IMR-90 (cell line): ENCODE data around the gene CNOT9. TPM values are rescaled to one million over a fixed set of nuclear protein-coding genes. Genes with fewer than 3 reads are reported as not detected.

Source experiments
- ATAC-seq: fragments of 200-7000 bp; cut with Tn5 transposase; 2 replicates; pipeline ENCODE4 v1.9.1; 2020; ENCODE audit warnings: low read depth, mild to moderate bottlenecking, moderate library complexity
- BruUV-seq: library from RNA; stranded (reverse); fragments of 400-500 nt; replicated peaks from 2 replicates; lab custom pipeline; 2021; lab: Mats Ljungman, UMichigan
- CTCF ChIA-PET: fragments of 300-600 bp; formaldehyde crosslinking; extraction: SDS; loops from one replicate; lab custom pipeline; 2021; ENCODE audit warnings: antibody characterized with exemption; lab: Yijun Ruan, JAX
- POLR2A ChIA-PET: fragments of 300-600 bp; sonication (Branson Sonifier 250); formaldehyde crosslinking; loops from one replicate; lab custom pipeline; 2022; ENCODE audit warnings: antibody characterized with exemption; ENCODE audit not compliant: unreplicated experiment; lab: Charles Lee
- DNase-seq: peaks from one replicate; pipeline ENCODE4 v3.0.0; 2013
- H2AFZ ChIP-seq: replicated peaks from 2 replicates; pipeline ENCODE3; 2013; ENCODE audit warnings: low read length, mild to moderate bottlenecking; ENCODE audit not compliant: poor library complexity
- H2AK5ac ChIP-seq: 2 replicates; pipeline ENCODE4 v1.6.1; 2013; ENCODE audit warnings: low read depth, low read length, inconsistent platforms
- H2AK9ac ChIP-seq: replicated peaks from 2 replicates; pipeline ENCODE3; 2013; ENCODE audit warnings: mild to moderate bottlenecking, low read depth, low read length, moderate library complexity; ENCODE audit not compliant: poor library complexity
- H2BK120ac ChIP-seq: 2 replicates; pipeline ENCODE4 v1.6.1; 2013; ENCODE audit warnings: low read depth, low read length, inconsistent platforms
- H2BK15ac ChIP-seq: 3 replicates; pipeline ENCODE4 v1.6.1; 2013; ENCODE audit warnings: low read depth, low read length, inconsistent platforms
- H2BK20ac ChIP-seq: 2 replicates; pipeline ENCODE4 v1.6.1; 2013; ENCODE audit warnings: low read depth, mild to moderate bottlenecking, inconsistent platforms, low read length, moderate library complexity
- H2BK5ac ChIP-seq: 2 replicates; pipeline ENCODE4 v1.6.1; 2013; ENCODE audit warnings: mild to moderate bottlenecking, low read depth, low read length, inconsistent platforms; ENCODE audit not compliant: poor library complexity, severe bottlenecking
- H3K14ac ChIP-seq: replicated peaks from 2 replicates; pipeline ENCODE4 v1.6.1; 2013; ENCODE audit warnings: low read depth, low read length, inconsistent platforms
- H3K18ac ChIP-seq: 2 replicates; pipeline ENCODE4 v1.6.1; 2013; ENCODE audit warnings: low read depth, low read length, control low read depth
- H3K23ac ChIP-seq: 2 replicates; pipeline ENCODE4 v1.6.1; 2013; ENCODE audit warnings: low read depth, low read length, inconsistent platforms
- H3K27ac ChIP-seq: 2 replicates; pipeline ENCODE4 v1.5.1; 2013; ENCODE audit warnings: mild to moderate bottlenecking, control low read depth, low read length; ENCODE audit not compliant: insufficient read depth
- H3K27me3 ChIP-seq: 2 replicates; pipeline ENCODE4 v1.6.1; 2013; ENCODE audit warnings: low read length; ENCODE audit not compliant: control insufficient read depth, insufficient read depth
- H3K36me3 ChIP-seq: 2 replicates; pipeline ENCODE4 v1.6.1; 2013; ENCODE audit warnings: low read length, mixed read lengths; ENCODE audit not compliant: control insufficient read depth, insufficient read depth
- H3K4ac ChIP-seq: 2 replicates; pipeline ENCODE4 v1.6.1; 2013; ENCODE audit warnings: low read depth, low read length, inconsistent platforms
- H3K4me1 ChIP-seq: 2 replicates; pipeline ENCODE4 v1.6.1; 2013; ENCODE audit warnings: low read length, mixed read lengths; ENCODE audit not compliant: control insufficient read depth, insufficient read depth
- H3K4me2 ChIP-seq: 2 replicates; pipeline ENCODE4 v1.6.1; 2013; ENCODE audit warnings: low read depth, mild to moderate bottlenecking, control low read depth, low read length, moderate library complexity
- H3K4me3 ChIP-seq: 2 replicates; pipeline ENCODE4 v1.5.1; 2013; ENCODE audit warnings: low read depth, mild to moderate bottlenecking, control low read depth, low read length, moderate library complexity; ENCODE audit not compliant: insufficient read depth
- H3K56ac ChIP-seq: 2 replicates; pipeline ENCODE4 v1.6.1; 2013; ENCODE audit warnings: low read length, inconsistent platforms; ENCODE audit not compliant: insufficient read depth; ENCODE audit errors: extremely low read depth
- H3K79me1 ChIP-seq, 2 experiments: 2 replicates each; pipeline ENCODE4 v1.6.1; 2013; ENCODE audit warnings: low read length in 2 of 2, inconsistent platforms in 1 of 2, low read depth in 1 of 2
- H3K9ac ChIP-seq: 2 replicates; pipeline ENCODE4 v1.6.1; 2013; ENCODE audit warnings: low read depth, low read length, control low read depth
- H3K9me1 ChIP-seq: 2 replicates; pipeline ENCODE4 v1.6.1; 2013; ENCODE audit warnings: low read length, inconsistent platforms; ENCODE audit not compliant: insufficient read depth
- H3K9me3 ChIP-seq: 2 replicates; pipeline ENCODE4 v1.6.1; 2013; ENCODE audit warnings: low read length; ENCODE audit not compliant: control insufficient read depth, insufficient read depth
- H4K20me1 ChIP-seq: 2 replicates; pipeline ENCODE4 v1.6.1; 2013; ENCODE audit warnings: low read length, inconsistent platforms; ENCODE audit not compliant: insufficient read depth
- H4K5ac ChIP-seq: 2 replicates; pipeline ENCODE4 v1.6.1; 2013; ENCODE audit warnings: mild to moderate bottlenecking, low read depth, low read length, control low read depth
- H4K8ac ChIP-seq, 2 experiments: 2 replicates each; pipeline ENCODE4 v1.6.1; 2013; ENCODE audit warnings: low read depth in 2 of 2, low read length in 2 of 2, control low read depth in 1 of 2, inconsistent platforms in 1 of 2
- H4K91ac ChIP-seq: 2 replicates; pipeline ENCODE4 v1.6.1; 2013; ENCODE audit warnings: low read depth, low read length, inconsistent platforms; ENCODE audit not compliant: insufficient read depth
- BHLHE40 ChIP-seq: fragments of 150-350 bp; IDR thresholded peaks from 2 replicates; pipeline ENCODE4 v1.6.1; 2016; ENCODE audit warnings: mild to moderate bottlenecking, low read depth, low read length
- CEBPB ChIP-seq: IDR thresholded peaks from 2 replicates; pipeline ENCODE4 v1.6.1; 2012; ENCODE audit warnings: low read depth, low read length, improper control_type of control experiment
- CHD1 ChIP-seq: IDR thresholded peaks from 2 replicates; pipeline ENCODE4 v1.6.1; 2012; ENCODE audit warnings: low read depth, low read length, improper control_type of control experiment
- CTCF ChIP-seq: conservative IDR thresholded peaks from 2 replicates; pipeline ENCODE4 v1.5.1; 2012; ENCODE audit warnings: mild to moderate bottlenecking, low read depth, low read length, improper control_type of control experiment
- ELK1 ChIP-seq: fragments of 150-350 bp; IDR thresholded peaks from 2 replicates; pipeline ENCODE4 v1.6.1; 2016; ENCODE audit warnings: low read depth, mild to moderate bottlenecking, low read length, moderate library complexity, borderline replicate concordance
- FOS ChIP-seq: fragments of 150-350 bp; IDR thresholded peaks from 2 replicates; pipeline ENCODE4 v1.6.1; 2016; ENCODE audit warnings: low read depth, low read length
- MAFK ChIP-seq: IDR thresholded peaks from 2 replicates; pipeline ENCODE4 v1.6.1; 2012; ENCODE audit warnings: low read depth, low read length, improper control_type of control experiment
- MAZ ChIP-seq: IDR thresholded peaks from 2 replicates; pipeline ENCODE4 v1.6.1; 2012; ENCODE audit warnings: low read depth, mild to moderate bottlenecking, low read length, improper control_type of control experiment, moderate library complexity, borderline replicate concordance
- MXI1 ChIP-seq: IDR thresholded peaks from 2 replicates; pipeline ENCODE4 v1.6.1; 2012; ENCODE audit warnings: low read depth, mild to moderate bottlenecking, low read length, moderate library complexity, borderline replicate concordance
- NFE2L2 ChIP-seq: fragments of 150-350 bp; IDR thresholded peaks from 2 replicates; pipeline ENCODE4 v1.6.1; 2016; ENCODE audit warnings: low read depth, mild to moderate bottlenecking, low read length
- POLR2A ChIP-seq: IDR thresholded peaks from 2 replicates; pipeline ENCODE4 v1.6.1; 2012; ENCODE audit warnings: mild to moderate bottlenecking, low read depth, low read length
- RAD21 ChIP-seq: IDR thresholded peaks from 2 replicates; pipeline ENCODE4 v1.6.1; 2012; ENCODE audit warnings: low read length, improper control_type of control experiment
- RCOR1 ChIP-seq: IDR thresholded peaks from 2 replicates; pipeline ENCODE4 v1.6.1; 2012; ENCODE audit warnings: mild to moderate bottlenecking, low read length, improper control_type of control experiment; ENCODE audit not compliant: insufficient replicate concordance
- RFX5 ChIP-seq: IDR thresholded peaks from 2 replicates; pipeline ENCODE4 v1.8.0; 2012; ENCODE audit warnings: low read depth, mild to moderate bottlenecking, low read length, moderate library complexity
- SMC3 ChIP-seq: fragments of 150-350 bp; IDR thresholded peaks from 2 replicates; pipeline ENCODE4 v1.6.1; 2016; ENCODE audit warnings: low read depth, mild to moderate bottlenecking, antibody characterized with exemption, low read length, moderate library complexity
- USF2 ChIP-seq: fragments of 150-350 bp; IDR thresholded peaks from 2 replicates; pipeline ENCODE4 v1.6.1; 2017; ENCODE audit warnings: mild to moderate bottlenecking, antibody characterized with exemption, low read length, low read depth
- WGBS, 2 experiments: methylation state at CpG; one replicate each; pipeline versions ENCODE4 v1.1.5 to v1.1.7; 2013; ENCODE audit warnings: missing lambda C conversion rate in 2 of 2; ENCODE audit not compliant: insufficient read length in 1 of 2; ENCODE audit errors: extremely low coverage in 2 of 2; 5-methylcytosine and 5-hydroxymethylcytosine counted together
- dilution Hi-C: fragments of 300-500 bp; cut with HindIII; formaldehyde crosslinking; loops from one replicate; pipeline ENCODE4 v1.14.3; 2018; ENCODE audit warnings: low sequenced_read_pairs; ENCODE audit not compliant: unreplicated experiment
- in situ Hi-C: fragments of 300-500 bp; cut with MboI; formaldehyde crosslinking; loops from 3 replicates; pipeline ENCODE4 v1.14.3; 2019; ENCODE audit warnings: low sequenced_read_pairs, inconsistent platforms, mixed read lengths
- intact Hi-C: fragments of 100-400 bp; cut with micrococcal nuclease; formaldehyde crosslinking; loops from 2 replicates; pipeline ENCODE4 v1.10.0; 2022
- polyA plus RNA-seq, 3 experiments: library from polyadenylated mRNA; depleted of rRNA; stranded (reverse); fragments of >200 nt; gene quantifications; 2 replicates each; pipeline ENCODE4 v1.2.3, GENCODE V29; 2012; ENCODE audit warnings: low replicate concordance in 1 of 3
- total RNA-seq: library from RNA; depleted of rRNA; stranded (reverse); fragments of >200 nt; gene quantifications from 2 replicates; pipeline ENCODE4 v1.2.3, GENCODE V29; 2012

CNOT9 gene
- total and polyA plus RNA-seq, 2 of the 4 experiments (the other 2 are of a cell fraction): 33.1 to 71.0 TPM

GRCh38 chr2:218566296-218566695, 2.3 kb upstream of the CNOT9 start:
- ChIA-PET CTCF (no interaction called here), POLR2A (no interaction called here)
- peaks cover 11 to 52% of the 10 kb centered on the region in 2 experiments for H3K79me1 ChIP-seq
- no peak overlapping the region for H2BK5ac ChIP-seq
- H3K36me3 ChIP-seq: 0 out of 2 replicates have a peak, but pooled peaks cover 2% of the 10 kb centered on the region
- no peaks in the 10 kb centered on the region for H3K9me1 ChIP-seq
- no peaks in the 10 kb centered on the region for H3K9me3 ChIP-seq
- no peak overlapping the region for H3K4me2 ChIP-seq
- H4K20me1 ChIP-seq: peaks cover 11% of the 10 kb centered on the region; the same call in 1 of the 2 replicates
- TF ChIP-seq SMC3 (no peak), MAFK (no peak), BHLHE40 (no peak), RFX5 (no peak), CEBPB (no peak), USF2 (no peak), ELK1 (no peak), FOS (no peak), MXI1 (no peak), CTCF (no peak), CHD1 (no peak), NFE2L2 (no peak), POLR2A (no peak), RAD21 (no peak), RCOR1 (no peak), MAZ (no peak)
- no peak overlapping the region for H2AK5ac ChIP-seq
- H2AFZ ChIP-seq: no peak overlapping the region
- no peak overlapping the region for H3K4ac ChIP-seq
- H3K27ac ChIP-seq: no peak overlapping the region
- H4K5ac ChIP-seq: no peak overlapping the region
- dilution Hi-C loops (no loop called here), intact Hi-C loops (loop anchor here (10.0 kb wide), 1 partner anchor 291 kb away; the partner anchor contains the start of genes AAMP and PNKD), in situ Hi-C loops (no loop called here)
- no peak overlapping the region for H4K8ac ChIP-seq
- H3K18ac ChIP-seq: no peak overlapping the region
- H2BK20ac ChIP-seq: no peak overlapping the region
- H3K4me3 ChIP-seq: no peak overlapping the region
- no TSS peak for BruUV-seq
- no CpG with 5 or more reads among the region's 1 CpG for WGBS, 2 experiments
- H3K27me3 ChIP-seq: no peaks in the 10 kb centered on the region
- no peak overlapping the region for H2AK9ac ChIP-seq
- H3K4me1 ChIP-seq: no peaks in the 10 kb centered on the region; the same call in 1 of the 2 replicates
- no peak overlapping the region for H2BK120ac ChIP-seq
- H3K23ac ChIP-seq: no peak overlapping the region
- DNase-seq: no peak
- H4K91ac ChIP-seq: no peak overlapping the region
- H2BK15ac ChIP-seq: no peak overlapping the region
- no peak overlapping the region for H3K14ac ChIP-seq
- no peak overlapping the region for H3K56ac ChIP-seq
- no peak overlapping the region for H3K9ac ChIP-seq
- ATAC-seq: no peak
